GM19455 (cell line): Measurements from ENCODE around the gene PPEF2.

Source experiments
- ATAC-seq: cut with Tn5 transposase; IDR thresholded peaks from one replicate; pipeline ENCODE4 v1.9.1; 2021; ENCODE audit not compliant: unreplicated experiment

The PPEF2 gene

DNA sequence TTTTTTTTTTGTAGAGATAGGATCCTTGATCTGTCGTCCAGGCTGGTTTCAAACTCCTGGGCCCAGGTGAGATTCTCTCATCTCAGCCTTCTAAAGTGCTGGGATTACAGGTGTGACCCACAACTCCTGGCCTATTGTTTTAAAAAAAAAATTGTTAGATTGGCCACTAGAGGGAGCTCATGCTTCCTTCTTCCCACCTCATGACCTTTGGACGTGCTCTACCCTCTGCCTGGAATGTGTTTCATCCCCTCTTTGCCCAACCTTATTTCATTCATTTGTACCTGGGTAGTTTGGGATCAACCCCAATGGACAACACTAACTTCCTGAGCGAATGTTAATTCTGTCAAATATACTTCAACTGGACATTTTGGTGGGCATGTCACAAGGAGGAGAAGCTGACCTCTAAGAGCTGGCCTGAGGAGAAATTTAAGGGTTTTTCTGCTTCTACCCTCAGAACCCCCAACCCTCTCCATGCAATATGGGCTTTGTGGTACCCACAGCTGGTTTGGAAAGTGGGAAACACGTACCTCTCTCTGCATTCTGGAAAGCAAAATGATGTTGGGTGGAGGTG is 6.4 kb downstream of the PPEF2 start:
- ATAC-seq = peak; percentile 69

DNA sequence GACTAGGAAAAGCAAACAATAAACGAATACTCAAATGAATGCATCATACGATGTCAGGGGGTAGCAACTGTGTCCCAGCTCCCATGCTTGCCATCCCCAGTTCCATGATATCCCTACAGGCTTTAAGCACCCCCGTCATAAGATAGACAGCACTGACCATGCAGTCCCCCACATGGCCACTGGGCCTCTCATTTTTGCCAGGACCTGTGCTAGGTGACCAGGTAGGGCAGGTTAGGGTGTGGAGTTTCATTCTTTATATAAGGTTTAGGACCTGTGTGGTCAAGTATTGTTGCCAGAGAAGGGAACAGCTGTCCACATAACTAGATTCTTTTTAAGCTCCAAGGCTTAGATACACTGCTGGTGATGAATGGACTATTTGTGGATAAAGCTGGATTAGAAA is 9.7 kb downstream of the PPEF2 start:
- no peak for ATAC-seq

DNA sequence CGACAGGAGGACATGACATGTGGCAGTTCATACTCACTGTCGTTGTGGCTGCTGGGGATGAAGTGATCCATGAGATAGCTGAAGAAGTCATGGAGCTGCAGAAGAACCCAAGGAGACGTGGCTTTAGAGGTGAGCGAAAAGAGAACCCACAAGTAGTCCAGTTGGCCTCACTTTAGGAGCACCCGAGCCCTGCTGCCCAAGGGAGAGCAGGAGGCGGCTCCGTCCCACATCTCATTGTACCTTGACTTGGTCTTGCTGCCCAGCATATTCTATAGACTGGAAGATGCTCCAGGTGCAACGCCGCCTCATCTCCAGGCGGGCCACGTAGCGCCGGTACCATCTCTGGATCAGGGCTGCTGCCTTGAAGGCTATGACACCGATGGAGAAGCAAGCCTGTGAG is 10.6 kb downstream of the PPEF2 start:
- no peak for ATAC-seq

DNA sequence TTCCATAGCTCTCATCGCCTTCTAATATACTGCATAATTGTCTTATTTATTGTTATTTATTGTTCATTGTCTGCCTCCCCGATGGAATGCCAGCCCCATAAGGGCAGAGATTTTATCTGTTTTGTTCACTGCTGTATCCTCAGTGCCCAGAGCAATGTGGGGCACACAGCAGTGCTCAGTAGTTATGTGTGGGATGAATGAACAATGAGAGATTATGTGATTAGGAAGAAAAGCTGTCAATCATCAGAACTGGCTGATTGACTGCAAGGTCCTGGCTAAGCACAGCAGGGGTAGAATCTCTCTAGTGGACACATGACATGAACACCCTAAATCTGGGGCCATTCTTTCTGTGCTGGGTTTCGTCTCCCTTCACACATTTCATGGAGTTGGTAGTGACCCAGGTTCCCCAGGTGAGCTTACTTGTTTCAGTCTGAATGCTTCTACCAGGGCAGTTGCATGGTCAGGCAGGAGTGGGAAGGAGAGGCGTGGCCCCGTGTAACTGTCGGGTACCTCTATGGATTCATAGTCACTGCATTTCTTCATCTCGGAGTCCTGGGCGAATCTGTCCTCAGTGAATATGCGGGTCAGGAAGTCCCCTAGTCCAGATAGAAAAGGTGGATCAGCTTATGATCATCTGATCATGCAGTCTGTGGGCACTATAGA is 12.6 kb downstream of the PPEF2 start:
- ATAC-seq = no peak

DNA sequence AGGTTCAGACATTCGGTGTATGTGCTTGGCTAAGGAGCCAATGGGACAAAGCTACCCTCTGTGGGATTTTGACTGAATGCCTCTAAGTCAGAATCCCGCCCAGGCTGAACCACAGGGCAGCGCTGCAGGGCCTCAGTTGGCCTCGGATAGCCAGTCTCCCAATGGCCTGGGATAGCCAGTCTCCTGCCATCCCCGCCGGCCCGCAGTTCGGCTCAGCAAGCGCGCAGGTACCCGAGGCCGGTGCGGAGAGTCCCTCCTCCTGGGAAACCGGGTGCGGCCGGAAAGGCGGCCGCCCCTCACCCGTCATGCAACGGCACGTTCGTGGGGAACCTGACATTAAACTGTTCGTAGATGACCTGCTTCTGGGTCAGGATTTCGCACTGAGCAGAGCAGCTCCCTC is 16.1 kb downstream of the PPEF2 start:
- ATAC-seq = no peak

DNA sequence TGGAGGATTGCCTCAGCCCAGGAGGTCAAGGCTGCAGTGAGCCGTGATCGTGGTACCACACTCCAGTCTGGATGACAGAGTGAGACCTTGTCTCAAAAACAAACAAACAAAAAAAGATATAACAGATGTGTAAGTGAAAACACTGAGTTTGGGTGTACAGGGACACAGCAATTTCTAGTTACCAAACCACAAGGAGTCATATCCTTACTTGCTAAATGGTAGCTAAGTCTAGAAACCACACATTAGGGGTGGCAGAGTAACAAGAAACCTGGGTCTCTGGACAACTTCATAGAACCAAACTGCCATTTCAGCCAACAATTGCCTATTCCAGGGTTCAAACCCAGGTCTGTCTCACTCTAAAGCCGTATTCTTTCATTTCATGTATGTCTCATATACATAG is 20.8 kb downstream of the PPEF2 start:
- ATAC-seq = no peak

DNA sequence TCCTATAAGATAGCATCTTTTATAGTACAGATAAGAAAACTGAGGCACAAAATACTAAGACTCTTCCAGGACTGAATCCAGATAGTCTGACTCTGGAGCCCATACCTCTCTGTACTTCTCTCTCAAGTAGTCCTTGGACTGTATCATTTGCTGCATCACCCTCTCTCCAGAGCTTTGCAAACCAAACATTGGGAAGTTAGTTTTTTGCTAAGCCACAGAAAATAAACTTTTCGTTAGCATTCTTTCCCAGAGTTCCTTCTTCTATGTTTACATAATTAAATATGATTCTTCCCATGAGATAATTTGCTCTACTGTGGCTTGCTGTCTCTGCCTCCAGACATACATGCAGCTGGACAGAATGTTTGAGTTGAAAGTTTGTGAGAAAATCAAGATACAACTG is 22.0 kb downstream of the PPEF2 start:
- no peak for ATAC-seq

DNA sequence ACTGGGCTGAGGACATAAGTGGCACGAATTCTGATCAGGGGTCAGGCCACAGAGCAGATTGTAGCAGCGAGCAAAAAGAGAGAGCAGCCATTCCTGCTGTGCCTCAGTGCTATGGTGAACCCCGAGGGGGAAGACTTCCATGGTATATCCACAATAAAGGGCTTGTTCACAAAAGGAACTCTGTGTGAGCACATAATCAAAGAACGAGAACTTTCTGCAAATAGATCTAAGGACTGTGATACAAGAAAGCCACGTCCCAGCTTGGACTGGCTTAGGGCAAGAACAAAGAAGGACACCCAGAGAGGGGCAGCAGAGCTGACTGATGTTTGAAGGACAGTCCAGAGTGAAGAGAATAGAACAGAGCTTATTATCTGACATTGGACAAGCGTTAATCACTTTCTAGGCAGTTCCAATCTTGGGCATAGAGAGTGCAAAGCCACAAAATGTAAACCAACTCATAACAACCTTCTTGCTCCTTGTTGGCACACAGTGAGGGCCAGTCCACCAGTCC is 24.0 kb downstream of the PPEF2 start:
- no peak for ATAC-seq

DNA sequence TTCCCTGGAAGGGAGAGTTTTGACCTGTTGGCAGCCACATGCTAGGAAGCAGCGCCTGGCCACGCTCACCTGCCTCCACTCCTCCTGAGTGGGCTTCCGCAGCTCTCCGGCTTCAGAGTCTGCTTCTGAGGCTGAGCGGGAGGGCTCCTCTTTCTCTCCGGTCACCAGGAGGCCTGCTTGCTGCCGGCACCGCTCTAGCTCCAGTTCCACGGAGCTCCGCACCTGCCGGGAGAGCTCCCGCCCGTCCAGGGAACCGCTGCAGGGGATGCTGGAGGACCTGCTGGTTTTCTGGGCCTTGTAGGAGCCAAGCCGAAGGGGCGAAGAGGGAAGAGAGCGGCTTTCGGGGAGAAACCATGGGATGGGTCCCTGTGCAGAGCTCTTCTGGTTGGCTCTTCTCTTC is 26.0 kb downstream of the PPEF2 start:
- no peak for ATAC-seq

DNA sequence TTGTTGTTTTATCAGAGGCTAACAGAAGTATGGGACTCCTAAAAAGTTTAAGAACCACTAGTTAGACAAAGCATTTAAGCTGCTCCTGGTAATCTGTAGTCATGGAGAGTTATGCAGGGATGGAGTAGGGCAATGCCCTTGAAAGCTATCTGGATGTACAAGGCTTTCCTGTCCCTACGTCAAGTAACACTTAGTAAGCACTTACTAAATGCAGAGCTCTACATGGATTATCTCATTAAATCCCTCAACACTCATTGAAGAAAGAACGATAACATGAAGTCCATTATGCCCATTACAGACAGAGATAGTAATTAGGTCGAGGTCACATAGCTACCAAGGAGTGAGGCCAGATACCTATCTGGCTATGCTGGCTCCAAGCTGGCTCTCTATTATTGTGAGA is 33.2 kb downstream of the PPEF2 start:
- ATAC-seq = no peak

DNA sequence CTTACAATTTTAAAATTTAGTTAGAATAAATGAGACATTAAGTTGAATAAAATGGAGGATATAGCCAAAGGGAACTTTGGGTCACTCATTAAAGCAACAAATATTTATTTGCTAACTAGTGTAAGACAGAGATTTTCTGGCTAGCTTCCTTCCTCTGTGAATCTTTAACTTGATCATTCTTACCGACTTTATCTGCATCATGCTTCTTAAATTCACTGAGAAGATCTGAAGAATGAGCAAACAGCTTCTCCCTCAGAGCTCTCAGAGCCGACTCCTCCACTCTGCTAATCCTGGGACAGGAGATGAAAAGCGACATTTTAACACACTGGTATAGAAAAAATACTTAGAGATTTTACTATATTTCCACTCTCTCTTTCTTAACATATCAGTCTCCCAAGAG is 35.1 kb downstream of the PPEF2 start:
- no peak for ATAC-seq

DNA sequence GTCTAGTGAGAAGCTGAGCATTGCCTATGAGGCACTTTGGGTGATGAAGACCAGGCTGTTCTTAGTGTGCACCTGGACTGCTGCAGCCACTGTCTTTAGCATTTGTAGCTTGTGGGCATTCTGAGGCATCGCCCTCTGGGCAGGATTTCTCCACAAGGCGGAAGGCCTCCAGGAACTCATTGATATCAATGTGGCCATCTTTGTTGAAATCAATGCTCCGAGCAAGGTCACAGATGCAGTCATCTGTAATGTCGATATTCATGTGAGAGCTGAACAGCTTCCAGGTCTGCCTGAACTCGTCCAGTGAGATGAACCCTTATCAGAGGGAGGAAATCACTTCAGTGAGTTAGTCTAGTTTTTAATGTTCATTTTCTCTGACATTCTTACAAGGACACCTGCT is 41.6 kb downstream of the PPEF2 start:
- ATAC-seq = no peak

DNA sequence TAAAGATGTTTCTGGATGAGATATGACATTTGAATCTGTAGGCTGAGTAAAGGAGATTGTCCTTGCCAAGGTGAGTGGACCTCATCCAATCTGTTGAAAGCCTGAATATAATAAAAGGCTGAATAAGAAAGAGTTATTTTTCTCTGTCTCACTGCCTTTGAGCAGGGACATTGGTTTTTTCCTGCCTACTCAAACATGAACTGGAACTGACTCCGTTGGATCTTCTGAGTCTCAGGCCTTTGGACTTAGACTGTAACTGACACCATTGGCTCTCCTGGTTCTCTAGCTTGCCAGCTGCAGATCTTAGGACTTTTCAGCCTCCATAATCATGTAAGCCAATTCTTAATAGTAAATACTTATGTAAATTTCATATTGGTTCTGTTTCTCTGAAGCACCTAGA is 43.5 kb downstream of the PPEF2 start:
- ATAC-seq = no peak

DNA sequence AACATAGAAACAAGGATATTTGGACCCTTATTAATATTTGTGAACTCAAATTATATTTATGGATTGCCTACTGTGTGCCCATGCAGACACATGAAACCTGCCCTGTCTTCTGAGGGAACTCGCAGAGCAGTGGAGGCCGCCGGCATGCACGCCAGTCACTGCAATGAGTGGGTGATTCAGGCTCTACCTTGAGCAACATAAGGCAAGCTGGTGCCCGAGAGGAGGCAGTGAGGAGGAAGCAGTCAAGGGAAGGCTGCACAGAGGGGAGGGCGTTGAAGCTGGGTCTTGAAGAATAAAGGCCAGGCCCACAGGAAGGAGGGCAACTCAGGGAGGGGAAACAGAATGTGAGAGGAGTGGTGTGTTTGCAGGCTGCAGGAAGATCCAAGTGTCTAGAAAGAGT is 52.8 kb downstream of the PPEF2 start:
- ATAC-seq = no peak

DNA sequence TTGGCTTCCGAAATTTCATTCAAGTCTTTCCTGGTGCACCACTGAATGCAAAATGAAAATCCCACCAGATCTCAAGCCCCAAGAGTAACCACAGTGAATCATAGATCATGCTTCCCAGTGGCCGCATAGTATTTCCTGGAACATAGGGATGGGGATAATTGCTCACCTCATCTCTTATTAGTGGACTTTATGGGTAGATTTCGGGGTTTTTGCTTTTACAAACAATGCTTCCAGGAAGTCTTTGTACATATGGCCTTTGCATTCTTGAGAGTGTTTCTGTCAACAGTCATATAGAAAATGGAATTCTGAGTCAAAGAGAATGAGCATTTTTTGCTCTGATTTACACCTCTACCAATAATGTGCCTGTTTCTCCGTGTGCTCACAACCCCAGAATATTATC is 53.4 kb downstream of the PPEF2 start:
- ATAC-seq = no peak

DNA sequence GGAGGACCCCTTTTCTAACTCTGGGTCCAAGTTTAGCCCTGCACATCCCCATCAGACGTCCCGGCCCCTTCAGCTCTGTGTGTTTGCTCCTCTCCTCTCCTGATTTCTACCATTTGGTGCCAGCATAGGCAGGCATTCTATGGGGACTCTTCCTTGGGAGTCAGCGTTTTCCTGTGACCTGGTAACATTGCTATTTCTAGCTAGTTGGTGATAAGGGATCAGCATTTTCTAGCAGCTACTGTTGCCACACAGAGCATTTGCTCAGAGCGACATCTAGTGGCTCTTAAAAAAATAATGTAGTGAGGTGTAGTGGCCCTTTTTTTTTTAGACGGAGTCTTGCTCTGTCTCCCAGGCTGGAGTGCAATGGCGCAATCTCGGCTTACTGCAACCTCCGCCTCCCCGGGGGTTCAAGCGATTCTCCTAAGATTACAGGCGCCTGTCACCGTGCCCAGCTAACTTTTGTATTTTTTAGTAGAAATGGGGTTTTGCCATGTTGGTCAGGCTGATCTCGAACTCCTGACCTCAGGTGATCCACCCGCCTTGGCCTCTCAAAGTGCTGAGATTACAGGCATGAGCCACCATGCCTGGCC is 54.0 kb downstream of the PPEF2 start:
- peak; percentile 85 for ATAC-seq

DNA sequence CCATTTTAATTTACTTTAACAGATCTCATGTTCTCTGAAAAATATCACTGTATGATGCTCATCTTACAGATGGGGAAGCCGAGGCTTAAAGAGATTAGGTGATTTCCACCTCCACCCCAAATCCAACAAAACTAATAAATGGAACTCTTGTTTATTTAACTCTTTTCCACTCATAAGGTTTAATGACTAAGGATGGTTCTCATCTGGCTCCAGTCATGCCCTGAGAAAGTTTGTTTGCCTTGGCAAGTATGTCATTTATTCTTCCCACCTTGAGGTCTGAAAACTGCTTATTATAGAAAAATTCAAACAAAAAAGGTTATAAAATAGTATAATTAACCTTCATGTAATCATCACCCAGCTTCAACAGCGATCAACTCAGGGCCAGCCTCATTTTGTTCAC is 56.3 kb downstream of the PPEF2 start:
- ATAC-seq = no peak

DNA sequence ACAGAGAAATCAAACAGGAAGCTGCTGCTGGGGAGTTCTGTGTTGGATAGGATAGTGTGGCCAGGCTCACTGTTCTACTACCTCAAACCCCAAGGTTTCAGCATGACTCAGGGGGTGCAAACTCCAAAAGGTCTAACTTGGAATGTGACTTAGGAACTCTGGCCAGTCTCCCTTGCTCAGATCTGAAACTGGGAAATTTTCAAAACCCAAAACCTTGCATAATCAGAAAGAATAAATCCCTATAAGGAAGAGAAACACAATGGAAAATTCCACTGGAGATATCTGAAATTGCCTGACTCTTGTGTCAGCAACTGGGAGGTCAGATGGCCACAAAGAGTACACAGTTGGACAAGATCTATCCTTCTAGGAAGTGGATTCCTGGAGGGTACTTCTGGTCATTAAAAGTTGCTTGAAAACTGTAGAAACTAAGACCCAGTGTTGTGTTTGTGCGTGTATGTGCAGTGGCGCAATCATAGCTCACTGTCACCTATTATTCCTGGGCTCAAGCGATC is 58.0 kb downstream of the PPEF2 start:
- no peak for ATAC-seq

DNA sequence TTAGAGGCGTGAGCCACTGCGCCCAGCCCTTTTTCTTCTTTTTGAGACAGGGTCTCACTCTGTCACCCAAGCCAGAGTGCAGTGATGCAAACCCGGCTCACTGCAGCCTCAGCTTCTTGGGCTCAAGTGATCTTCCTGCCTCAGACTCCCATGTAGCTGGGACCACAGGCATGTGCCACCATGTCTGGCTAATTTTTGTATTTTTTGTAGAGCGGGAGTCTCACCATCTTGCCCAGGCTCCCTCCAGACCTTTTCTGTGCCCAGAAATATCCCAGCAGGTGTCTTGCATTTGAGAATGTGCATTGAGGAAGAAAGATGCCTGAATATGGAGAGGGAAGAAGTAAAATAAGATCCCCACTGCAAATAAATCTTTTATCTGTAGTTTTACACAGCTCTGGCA is 58.7 kb downstream of the PPEF2 start:
- ATAC-seq = no peak

DNA sequence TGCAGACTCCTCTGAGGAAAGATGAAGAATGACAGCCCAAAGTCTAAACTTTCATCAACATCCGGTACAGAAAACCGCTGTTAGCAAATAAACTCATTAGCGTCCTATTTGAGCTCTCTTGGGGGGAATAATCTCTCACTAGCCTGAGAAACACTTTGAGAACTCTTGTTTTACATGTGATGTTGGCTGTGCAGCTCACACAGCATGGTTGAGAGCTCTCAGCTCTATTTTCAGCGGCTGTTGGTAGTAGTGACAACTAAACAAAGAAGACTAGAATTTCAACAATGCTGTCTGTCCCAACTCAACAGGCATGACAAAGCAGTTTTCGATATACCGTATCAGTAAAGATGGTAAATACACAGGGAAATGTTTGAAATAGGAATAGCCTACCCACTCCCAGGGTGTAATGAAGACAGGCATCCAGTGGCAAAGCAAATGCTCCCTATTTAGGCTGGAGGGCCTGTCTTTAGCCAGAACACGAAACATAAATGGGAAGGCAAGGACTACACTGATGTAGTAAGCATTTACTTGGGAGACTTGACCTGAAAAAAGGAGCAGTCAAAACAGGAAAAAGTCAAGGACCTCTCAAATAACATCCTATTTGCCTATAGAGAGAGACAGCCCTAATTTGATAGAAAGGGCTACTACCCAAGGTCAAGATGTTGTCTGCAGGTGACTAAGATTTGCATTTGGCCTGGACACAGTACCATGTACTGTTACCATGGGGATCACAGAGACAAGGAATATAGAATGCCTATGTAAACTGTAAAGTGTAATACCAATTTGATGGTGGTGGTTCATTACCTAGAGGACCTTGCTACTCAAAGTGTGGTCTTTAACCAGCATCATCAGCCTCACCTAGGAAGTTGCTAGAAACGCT is 60.4 kb downstream of the PPEF2 start:
- no peak for ATAC-seq

DNA sequence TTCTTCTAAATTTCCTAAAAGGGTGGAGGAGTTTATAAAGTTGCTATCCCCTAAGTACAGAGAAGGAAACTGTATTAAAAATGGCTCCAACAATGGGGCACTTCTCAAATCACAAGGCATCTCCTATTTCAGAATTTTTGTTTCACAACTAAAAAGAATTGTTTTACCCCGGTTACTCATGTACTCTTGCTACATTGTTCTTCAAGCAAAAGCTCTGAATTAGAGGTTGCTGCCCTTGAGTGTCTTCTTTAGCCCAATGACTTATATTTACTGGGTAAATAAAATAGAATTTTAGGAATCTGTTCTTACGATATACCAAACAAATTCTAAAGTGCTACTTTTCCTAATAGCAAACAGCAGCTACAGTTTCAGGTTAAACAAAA is 67.5 kb downstream of the PPEF2 start:
- ATAC-seq = no peak
